HG03025 (cell line): ENCODE measurements around the gene CD38.
"Not testable (repeated sequence)": the region's sequence is repeated elsewhere in the genome, so short reads cannot be mapped to it uniquely, and the experiment has no call there.

ENCODE experiments used
- ATAC-seq: cut with Tn5 transposase; IDR thresholded peaks from one replicate; pipeline ENCODE4 v1.9.1; 2021; ENCODE audit warnings: mild to moderate bottlenecking, moderate library complexity; ENCODE audit not compliant: unreplicated experiment, low FRiP score

The CD38 gene

GRCh38 chr4:15758294-15758693, 19.8 kb upstream of the CD38 start:
- no peak for ATAC-seq

GRCh38 chr4:15762460-15762859, 15.7 kb upstream of the CD38 start:
- ATAC-seq: not testable (repeated sequence)

GRCh38 chr4:15765391-15765790, 12.7 kb upstream of the CD38 start:
- no peak for ATAC-seq

- ATAC-seq: peak; percentile 73
Measured at GRCh38 chr4:15765910-15766697, 12.0 kb upstream of the CD38 start.

GRCh38 chr4:15766821-15767220, 11.3 kb upstream of the CD38 start:
- ATAC-seq: no peak

GRCh38 chr4:15769202-15769601, 8.9 kb upstream of the CD38 start:
- no peak for ATAC-seq

- ATAC-seq: no peak
Measured at GRCh38 chr4:15771216-15772058, 6.7 kb upstream of the CD38 start.

GRCh38 chr4:15774020-15774420, 4.1 kb upstream of the CD38 start:
- no peak for ATAC-seq

- no peak for ATAC-seq
Measured at GRCh38 chr4:15776871-15777648, 1.1 kb upstream of the CD38 start.

GRCh38 chr4:15777697-15778288, 335 bp upstream of the CD38 start:
- no peak for ATAC-seq

GRCh38 chr4:15779306-15779705, 1.2 kb downstream of the CD38 start:
- no peak for ATAC-seq

- ATAC-seq: no peak
Measured at GRCh38 chr4:15779809-15780208, 1.7 kb downstream of the CD38 start.

- no peak for ATAC-seq
Measured at GRCh38 chr4:15781427-15782095, 3.4 kb downstream of the CD38 start.

- no peak for ATAC-seq
Measured at GRCh38 chr4:15783676-15784075, 5.5 kb downstream of the CD38 start.

- peak; percentile 92 for ATAC-seq
Measured at GRCh38 chr4:15784959-15785634, 7.0 kb downstream of the CD38 start.

GRCh38 chr4:15786743-15787142, 8.6 kb downstream of the CD38 start:
- no peak for ATAC-seq

GRCh38 chr4:15792974-15793373, 14.8 kb downstream of the CD38 start:
- ATAC-seq: no peak

GRCh38 chr4:15793506-15794363, 15.6 kb downstream of the CD38 start:
- ATAC-seq: no peak

GRCh38 chr4:15794426-15794825, 16.3 kb downstream of the CD38 start:
- ATAC-seq: no peak
